GM23338 (cell line): ENCODE data around the gene NCL. TPM values are rescaled to one million over a fixed set of nuclear protein-coding genes. Genes with fewer than 3 reads are reported as not detected.
"Not testable (repeated sequence)": the region's sequence is repeated elsewhere in the genome, so short reads cannot be mapped to it uniquely, and the experiment has no call there.

Source experiments
- ATAC-seq: fragments of 200-7000 bp; cut with Tn5 transposase; 3 replicates; pipeline ENCODE4 v1.9.1; 2020
- DNase-seq: peaks from one replicate; pipeline ENCODE4 v3.0.0-alpha.2; 2015; ENCODE audit warnings: low spot score
- H2AFZ ChIP-seq: fragments of 200-600 bp; sonication (generic); 2 replicates; pipeline ENCODE4 v1.8.0; 2016; ENCODE audit warnings: antibody characterized with exemption, mild to moderate bottlenecking, moderate library complexity
- H3F3A ChIP-seq: fragments of 200-600 bp; sonication (generic); replicated peaks from 2 replicates; pipeline ENCODE4 v1.8.0; 2017; ENCODE audit warnings: antibody characterized with exemption, mixed run types, low read depth
- H3K27ac ChIP-seq: fragments of 200-600 bp; sonication (generic); 2 replicates; pipeline ENCODE4 v1.6.1; 2016; ENCODE audit warnings: low read depth
- H3K27me3 ChIP-seq: fragments of 200-600 bp; sonication (generic); 2 replicates; pipeline ENCODE4 v1.8.0; 2016; ENCODE audit warnings: mild to moderate bottlenecking, mixed run types, moderate library complexity; ENCODE audit not compliant: insufficient read depth
- H3K36me3 ChIP-seq: fragments of 200-600 bp; sonication (generic); 2 replicates; pipeline ENCODE4 v1.8.0; 2016; ENCODE audit warnings: mild to moderate bottlenecking; ENCODE audit not compliant: insufficient read depth
- H3K4me1 ChIP-seq: fragments of 200-600 bp; sonication (generic); 2 replicates; pipeline ENCODE4 v1.8.0; 2016; ENCODE audit warnings: mild to moderate bottlenecking, moderate library complexity; ENCODE audit not compliant: insufficient read depth
- H3K4me2 ChIP-seq: fragments of 200-600 bp; sonication (generic); 2 replicates; pipeline ENCODE4 v1.7.1; 2017; ENCODE audit warnings: mixed run types
- H3K4me3 ChIP-seq: fragments of 200-600 bp; sonication (generic); 2 replicates; pipeline ENCODE4 v1.6.1; 2016; ENCODE audit warnings: mixed run types
- H3K79me2 ChIP-seq: fragments of 200-600 bp; sonication (generic); replicated peaks from 2 replicates; pipeline ENCODE4 v1.8.0; 2017; ENCODE audit warnings: mild to moderate bottlenecking; ENCODE audit not compliant: insufficient read depth
- H3K9me2 ChIP-seq: fragments of 200-600 bp; sonication (generic); 2 replicates; pipeline ENCODE4 v1.8.0; 2017; ENCODE audit not compliant: insufficient read depth
- H4K20me1 ChIP-seq: fragments of 200-600 bp; sonication (generic); replicated peaks from 2 replicates; pipeline ENCODE4 v1.8.0; 2017; ENCODE audit warnings: mild to moderate bottlenecking; ENCODE audit not compliant: insufficient read depth
- H3K27ac Mint-ChIP-seq: 2 replicates; pipeline ENCODE4 v1.8.0; 2020; ENCODE audit warnings: inconsistent platforms, mild to moderate bottlenecking, moderate library complexity, mixed read lengths
- H3K27me3 Mint-ChIP-seq: 3 replicates; pipeline ENCODE4 v1.8.0; 2022; ENCODE audit warnings: low read depth, mild to moderate bottlenecking, moderate library complexity, mixed read lengths, inconsistent platforms; ENCODE audit not compliant: insufficient read depth, poor library complexity
- H3K36me3 Mint-ChIP-seq: 3 replicates; pipeline ENCODE4 v1.8.0; 2021; ENCODE audit warnings: low read depth, mild to moderate bottlenecking, inconsistent platforms, moderate library complexity, mixed read lengths
- H3K4me1 Mint-ChIP-seq: 3 replicates; pipeline ENCODE4 v1.8.0; 2020; ENCODE audit warnings: mild to moderate bottlenecking, inconsistent platforms, mixed read lengths
- H3K4me3 Mint-ChIP-seq: 3 replicates; pipeline ENCODE4 v1.8.0; 2021; ENCODE audit warnings: moderate library complexity, mild to moderate bottlenecking, inconsistent platforms, mixed read lengths
- H3K9me3 Mint-ChIP-seq: 3 replicates; pipeline ENCODE4 v1.8.0; 2020; ENCODE audit warnings: moderate library complexity, mild to moderate bottlenecking, inconsistent platforms, mixed read lengths
- CREB1 ChIP-seq: fragments of 250-450 bp; sonication (Bioruptor Pico); IDR thresholded peaks from 2 replicates; pipeline ENCODE4 v1.5.0; 2020; ENCODE audit warnings: low read depth, mild to moderate bottlenecking, moderate library complexity
- POLR2AphosphoS5 ChIP-seq: IDR thresholded peaks from 2 replicates; pipeline ENCODE4 v1.6.1; 2016; ENCODE audit warnings: antibody characterized with exemption, low read depth
- polyA plus RNA-seq: library from polyadenylated mRNA; unstranded; fragments of >200 nt; fragmentation: Nextera tagmentation; extraction: Ambion mirVana; gene quantifications from 2 replicates; pipeline ENCODE4 v1.2.1, GENCODE V29; 2016
- total RNA-seq: library from RNA; depleted of rRNA; stranded (reverse); fragments of >200 nt; shearing (Covaris generic); gene quantifications from 2 replicates; pipeline ENCODE4 v1.2.3, GENCODE V29; 2014
- TF ChIP-seq, protein P1 (sequence below): IDR thresholded peaks from one replicate; pipeline ENCODE4 v1.6.1; 2018; ENCODE audit warnings: antibody characterized with exemption; ENCODE audit not compliant: unreplicated experiment
- TF ChIP-seq, protein P2 (sequence below), 2 experiments: fragments of 200-600 bp in 1 of 2; sonication (generic) in 1 of 2; conservative IDR thresholded peaks; 2 replicates each; pipeline versions ENCODE4 v1.5.1 to v1.6.1; 2016 to 2017; ENCODE audit warnings: antibody characterized with exemption in 2 of 2, low read depth in 2 of 2, mild to moderate bottlenecking in 2 of 2, moderate library complexity in 1 of 2

NCL gene
- total and polyA plus RNA-seq, 2 experiments from 2014 or later = 678 to 2,269 TPM

DNA sequence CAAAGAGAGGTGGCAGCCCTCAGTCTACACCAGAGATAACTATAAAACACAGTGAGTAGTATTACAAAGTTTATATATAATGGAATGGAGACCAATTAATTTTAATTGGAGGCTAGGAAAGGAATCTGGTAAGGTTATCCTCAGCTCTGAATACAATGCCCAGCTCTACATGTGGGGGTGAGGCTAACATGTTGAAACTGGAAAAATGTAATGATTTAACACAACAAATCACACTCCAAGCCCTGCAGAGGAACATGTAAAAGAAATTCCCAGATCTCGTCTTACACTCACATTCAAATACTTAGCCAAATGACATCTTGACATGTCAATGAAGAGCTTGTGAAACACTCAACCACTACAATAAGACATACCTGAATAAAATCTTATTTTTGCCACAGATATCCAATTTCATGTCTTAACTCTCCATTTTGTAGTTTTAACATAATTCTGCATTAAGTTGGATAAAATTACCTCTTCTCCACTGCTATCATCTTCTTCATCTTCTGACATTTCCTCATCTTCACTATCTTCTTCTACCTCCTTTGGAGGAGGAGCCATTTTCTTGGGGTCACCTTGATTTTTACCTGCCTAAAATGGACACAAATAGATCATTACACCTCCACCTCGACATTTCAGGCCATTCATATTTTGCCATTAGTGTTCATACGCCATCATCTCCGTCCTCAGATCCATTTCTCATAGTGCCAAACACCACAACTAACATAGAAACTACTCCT lies 1.4 kb downstream of the NCL start (continued):
- TF ChIP-seq, protein P1, sequence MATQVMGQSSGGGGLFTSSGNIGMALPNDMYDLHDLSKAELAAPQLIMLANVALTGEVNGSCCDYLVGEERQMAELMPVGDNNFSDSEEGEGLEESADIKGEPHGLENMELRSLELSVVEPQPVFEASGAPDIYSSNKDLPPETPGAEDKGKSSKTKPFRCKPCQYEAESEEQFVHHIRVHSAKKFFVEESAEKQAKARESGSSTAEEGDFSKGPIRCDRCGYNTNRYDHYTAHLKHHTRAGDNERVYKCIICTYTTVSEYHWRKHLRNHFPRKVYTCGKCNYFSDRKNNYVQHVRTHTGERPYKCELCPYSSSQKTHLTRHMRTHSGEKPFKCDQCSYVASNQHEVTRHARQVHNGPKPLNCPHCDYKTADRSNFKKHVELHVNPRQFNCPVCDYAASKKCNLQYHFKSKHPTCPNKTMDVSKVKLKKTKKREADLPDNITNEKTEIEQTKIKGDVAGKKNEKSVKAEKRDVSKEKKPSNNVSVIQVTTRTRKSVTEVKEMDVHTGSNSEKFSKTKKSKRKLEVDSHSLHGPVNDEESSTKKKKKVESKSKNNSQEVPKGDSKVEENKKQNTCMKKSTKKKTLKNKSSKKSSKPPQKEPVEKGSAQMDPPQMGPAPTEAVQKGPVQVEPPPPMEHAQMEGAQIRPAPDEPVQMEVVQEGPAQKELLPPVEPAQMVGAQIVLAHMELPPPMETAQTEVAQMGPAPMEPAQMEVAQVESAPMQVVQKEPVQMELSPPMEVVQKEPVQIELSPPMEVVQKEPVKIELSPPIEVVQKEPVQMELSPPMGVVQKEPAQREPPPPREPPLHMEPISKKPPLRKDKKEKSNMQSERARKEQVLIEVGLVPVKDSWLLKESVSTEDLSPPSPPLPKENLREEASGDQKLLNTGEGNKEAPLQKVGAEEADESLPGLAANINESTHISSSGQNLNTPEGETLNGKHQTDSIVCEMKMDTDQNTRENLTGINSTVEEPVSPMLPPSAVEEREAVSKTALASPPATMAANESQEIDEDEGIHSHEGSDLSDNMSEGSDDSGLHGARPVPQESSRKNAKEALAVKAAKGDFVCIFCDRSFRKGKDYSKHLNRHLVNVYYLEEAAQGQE = no peak
- TF ChIP-seq POLR2AphosphoS5 = no peak
- TF ChIP-seq CREB1 (CRISPR knock-in tag) = no peak
- TF ChIP-seq, protein P2, sequence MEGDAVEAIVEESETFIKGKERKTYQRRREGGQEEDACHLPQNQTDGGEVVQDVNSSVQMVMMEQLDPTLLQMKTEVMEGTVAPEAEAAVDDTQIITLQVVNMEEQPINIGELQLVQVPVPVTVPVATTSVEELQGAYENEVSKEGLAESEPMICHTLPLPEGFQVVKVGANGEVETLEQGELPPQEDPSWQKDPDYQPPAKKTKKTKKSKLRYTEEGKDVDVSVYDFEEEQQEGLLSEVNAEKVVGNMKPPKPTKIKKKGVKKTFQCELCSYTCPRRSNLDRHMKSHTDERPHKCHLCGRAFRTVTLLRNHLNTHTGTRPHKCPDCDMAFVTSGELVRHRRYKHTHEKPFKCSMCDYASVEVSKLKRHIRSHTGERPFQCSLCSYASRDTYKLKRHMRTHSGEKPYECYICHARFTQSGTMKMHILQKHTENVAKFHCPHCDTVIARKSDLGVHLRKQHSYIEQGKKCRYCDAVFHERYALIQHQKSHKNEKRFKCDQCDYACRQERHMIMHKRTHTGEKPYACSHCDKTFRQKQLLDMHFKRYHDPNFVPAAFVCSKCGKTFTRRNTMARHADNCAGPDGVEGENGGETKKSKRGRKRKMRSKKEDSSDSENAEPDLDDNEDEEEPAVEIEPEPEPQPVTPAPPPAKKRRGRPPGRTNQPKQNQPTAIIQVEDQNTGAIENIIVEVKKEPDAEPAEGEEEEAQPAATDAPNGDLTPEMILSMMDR (conservative IDR thresholded peaks at IDR 0.05; ENCODE audit: low read depth in 2 of 2) = no peak

DNA sequence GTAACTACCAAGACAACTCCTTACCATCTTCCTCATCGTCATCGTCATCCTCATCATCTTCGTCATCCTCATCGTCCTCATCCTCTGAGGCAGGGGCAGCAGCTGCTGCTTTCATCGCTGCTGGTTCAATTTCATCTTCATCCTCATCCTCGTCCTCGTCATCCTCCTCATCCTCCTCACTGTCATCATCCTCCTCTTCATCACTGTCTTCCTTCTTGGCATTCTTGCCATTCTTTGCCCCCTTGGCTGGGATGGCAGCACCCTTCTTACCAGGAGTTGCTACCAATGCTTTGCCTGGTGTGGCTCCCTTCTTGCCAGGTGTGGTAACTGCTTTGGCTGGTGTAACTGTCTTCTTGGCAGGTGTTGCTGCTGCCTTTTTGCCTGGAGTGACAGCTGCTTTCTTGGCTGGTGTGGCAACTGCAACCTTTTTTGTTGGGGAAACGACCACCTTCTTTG lies 2.7 kb downstream of the NCL start:
- Histone ChIP-seq H3K9me2 (no peaks in the 10 kb centered on the region), H3K27ac (peak overlapping the region; percentile 99; the same call in 1 of the 2 replicates), H4K20me1 (peaks cover 71% of the 10 kb centered on the region), H3K4me3 (peak overlapping the region; percentile 99), H3K36me3 (peaks cover 69% of the 10 kb centered on the region), H3K4me2 (peak overlapping the region; percentile 100; the same call in 1 of the 2 replicates), H3K4me1 (peaks cover 21% of the 10 kb centered on the region), H3K27me3 (no peaks in the 10 kb centered on the region), H3F3A (peaks cover 83% of the 10 kb centered on the region), H3K79me2 (peaks cover 83% of the 10 kb centered on the region), H2AFZ (no peak overlapping the region)
- peaks cover 78% of the 10 kb centered on the region for H3K36me3 Mint-ChIP-seq
- TF ChIP-seq POLR2AphosphoS5 = peak; percentile 59
- TF ChIP-seq, protein P2 (conservative IDR thresholded peaks at IDR 0.05; ENCODE audit: low read depth in 2 of 2) = no peak
- H3K27ac Mint-ChIP-seq = no peak overlapping the region
- DNase-seq (no peak), ATAC-seq (no peak)
- peaks cover 9% of the 10 kb centered on the region; the same call in 2 of the 3 replicates for H3K9me3 Mint-ChIP-seq
- peaks cover 24% of the 10 kb centered on the region for H3K27me3 Mint-ChIP-seq
- peak overlapping the region; percentile 96 for H3K4me3 Mint-ChIP-seq
- H3K4me1 Mint-ChIP-seq = peaks cover 45% of the 10 kb centered on the region

DNA sequence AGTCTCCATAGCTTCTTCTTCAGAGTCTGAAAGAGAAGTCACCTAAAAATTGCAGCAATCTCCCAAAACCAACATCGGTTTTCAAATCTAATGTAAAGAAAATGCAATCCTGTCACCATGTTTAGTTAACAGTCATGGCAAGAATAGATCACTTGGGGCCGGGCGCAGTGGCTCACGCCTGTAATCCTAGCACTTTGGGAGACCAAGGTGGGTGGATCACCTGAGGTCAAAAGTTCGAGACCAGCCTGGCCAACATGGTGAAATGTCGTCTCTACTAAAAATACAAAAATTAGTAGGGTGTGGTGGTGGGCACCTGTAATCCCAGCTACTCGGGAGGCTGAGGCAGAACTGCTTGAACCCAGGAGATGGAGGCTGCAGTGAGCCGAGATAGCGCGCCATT lies 3.4 kb downstream of the NCL start:
- Histone ChIP-seq H4K20me1 (peaks cover 78% of the 10 kb centered on the region), H3K4me2 (peak overlapping the region; percentile 100; the same call in 1 of the 2 replicates), H3K79me2 (peaks cover 83% of the 10 kb centered on the region), H3K4me1 (peaks cover 21% of the 10 kb centered on the region), H3F3A (peaks cover 87% of the 10 kb centered on the region), H3K27ac (peak overlapping the region; percentile 91), H3K36me3 (peaks cover 76% of the 10 kb centered on the region)
- not testable (repeated sequence) for H3K9me3 Mint-ChIP-seq, H3K27ac Mint-ChIP-seq, ATAC-seq, H3K9me2 ChIP-seq, H3K4me3 ChIP-seq, DNase-seq, H3K27me3 ChIP-seq, H2AFZ ChIP-seq
- peaks cover 85% of the 10 kb centered on the region for H3K36me3 Mint-ChIP-seq
- peaks cover 45% of the 10 kb centered on the region for H3K4me1 Mint-ChIP-seq
- H3K4me3 Mint-ChIP-seq = peak overlapping the region; percentile 21; the same call in 2 of the 3 replicates
- H3K27me3 Mint-ChIP-seq = peaks cover 25% of the 10 kb centered on the region
